ENCODE results near the gene CDH24. TPM values are rescaled to one million over a fixed set of nuclear protein-coding genes. Genes with fewer than 3 reads are reported as not detected.

The CDH24 gene
- total and polyA plus RNA-seq, 2 of the 13 experiments (the other 11 are each of a cell fraction or from before 2014, with no cell fraction given), result 0.69 to 0.99 TPM

GRCh38 chr14:23009939-23010726 lies 47.2 kb downstream of the CDH24 start, which contains the start of gene C14orf93 (continued):
- TF ChIP-seq FOXO4 (CRISPR knock-in tag; conservative IDR thresholded peaks at IDR 0.05) (0 out of 2 replicates have a peak, but pooled peaks have one; percentile 92), ZNF569 (CRISPR knock-in tag; IDR thresholded peaks at IDR 0.05; ENCODE audit: borderline replicate concordance) (no peak), ELF3 (CRISPR knock-in tag; IDR thresholded peaks at IDR 0.05) (peak; percentile 71), ZNF138 (CRISPR knock-in tag; IDR thresholded peaks at IDR 0.05; ENCODE audit: low read depth) (peak; percentile 83; the same call in 1 of the 2 replicates), ZMYM4 (CRISPR knock-in tag; IDR thresholded peaks at IDR 0.05) (peak; percentile 71), AFF4 (CRISPR knock-in tag; IDR thresholded peaks at IDR 0.05) (no peak), POLR2G (IDR thresholded peaks at IDR 0.05; ENCODE audit: low read depth, low read length) (peak; percentile 75), MBNL3 (CRISPR knock-in tag; conservative IDR thresholded peaks at IDR 0.05) (no peak), SALL2 (CRISPR knock-in tag; IDR thresholded peaks at IDR 0.05) (peak; percentile 52; the same call in 1 of the 2 replicates), ZFAT (CRISPR knock-in tag; conservative IDR thresholded peaks at IDR 0.05) (no peak), ZNF552 (CRISPR knock-in tag; IDR thresholded peaks at IDR 0.05; ENCODE audit: borderline replicate concordance) (peak; percentile 70; the same call in 1 of the 2 replicates), ZMAT5 (CRISPR knock-in tag; IDR thresholded peaks at IDR 0.05; ENCODE audit: borderline replicate concordance, low read depth) (no peak), KDM2A (CRISPR knock-in tag; IDR thresholded peaks at IDR 0.05; ENCODE audit: borderline replicate concordance, low read depth) (peak; percentile 69), AHR (CRISPR knock-in tag; IDR thresholded peaks at IDR 0.05) (no peak), ZNF543 (CRISPR knock-in tag; IDR thresholded peaks at IDR 0.05) (peak; percentile 16; the same call in 1 of the 2 replicates), XBP1 (CRISPR knock-in tag; IDR thresholded peaks at IDR 0.05) (no peak), ZBTB44 (CRISPR knock-in tag; IDR thresholded peaks at IDR 0.05) (no peak), ZNF788 (CRISPR knock-in tag; IDR thresholded peaks at IDR 0.05; ENCODE audit: borderline replicate concordance) (peak; percentile 59; the same call in 1 of the 2 replicates), ZNF329 (CRISPR knock-in tag; IDR thresholded peaks at IDR 0.05; ENCODE audit: low read depth) (no peak), ZNF674 (CRISPR knock-in tag; IDR thresholded peaks at IDR 0.05; ENCODE audit: low read depth) (no peak; the same call in 1 of the 2 replicates), ZNF296 (CRISPR knock-in tag; conservative IDR thresholded peaks at IDR 0.05) (no peak), EHMT2 (IDR thresholded peaks at IDR 0.05; ENCODE audit: borderline replicate concordance, low read depth, low read length) (no peak), STAT5B (CRISPR knock-in tag; IDR thresholded peaks at IDR 0.05) (0 out of 2 replicates have a peak, but pooled peaks have one; percentile 9)
